B cell (primary cell): ENCODE data around the gene FAHD2A. TPM values are rescaled to one million over a fixed set of nuclear protein-coding genes. Genes with fewer than 3 reads are reported as not detected.

Experiments
- ATAC-seq: fragments of 200-7000 bp; cut with Tn5 transposase; one replicate; pipeline ENCODE4 v1.10.0; 2021; ENCODE audit warnings: low read depth, mild to moderate bottlenecking, moderate number of reproducible peaks, moderate library complexity
- CTCF ChIA-PET: fragments of 350-600 bp; sonication (Branson Sonifier 250); formaldehyde crosslinking; loops from one replicate; lab custom pipeline; 2021; ENCODE audit warnings: antibody characterized with exemption, inconsistent platforms; lab: Charles Lee
- POLR2A ChIA-PET: fragments of 350-600 bp; sonication (Branson Sonifier 250); formaldehyde crosslinking; loops from one replicate; lab custom pipeline; 2021; ENCODE audit warnings: antibody characterized with exemption; lab: Charles Lee
- DNase-seq: peaks from one replicate; pipeline ENCODE4 v3.0.0; 2013
- H2AFZ ChIP-seq: 2 replicates; pipeline ENCODE4 v1.6.1; 2012; ENCODE audit warnings: mild to moderate bottlenecking, low read depth, low read length; ENCODE audit not compliant: insufficient read depth, poor library complexity, severe bottlenecking
- H3K27ac ChIP-seq, 2 donors: 1 replicate in 1 of 2; 2 replicates in 1 of 2; pipeline ENCODE4 v1.5.1; 2012 to 2013; ENCODE audit warnings: low read length in 2 of 2, mild to moderate bottlenecking in 2 of 2, moderate library complexity in 1 of 2
- H3K27me3 ChIP-seq, 4 experiments: fragments of 200-600 bp in 1 of 4; sonication (generic) in 1 of 4; replicated peaks in 1 of 4; 1 replicate in 2 of 4; 2 replicates in 2 of 4; pipeline versions ENCODE4 v1.6.1 to v1.7.0; 2013 to 2016; ENCODE audit warnings: low read length in 3 of 4, mild to moderate bottlenecking in 2 of 4, mixed read lengths in 1 of 4, moderate library complexity in 1 of 4; ENCODE audit not compliant: insufficient read depth in 4 of 4, control insufficient read depth in 3 of 4; ENCODE audit errors: control extremely low read depth in 1 of 4
- H3K36me3 ChIP-seq, 2 experiments: replicated peaks in 1 of 2; 1 replicate in 1 of 2; 2 replicates in 1 of 2; pipeline versions ENCODE4 v1.6.1 to v1.7.1; 2013; ENCODE audit warnings: low read length in 1 of 2; ENCODE audit not compliant: insufficient read depth in 2 of 2, control insufficient read depth in 1 of 2; ENCODE audit errors: control extremely low read depth in 1 of 2, extremely low read depth in 1 of 2
- H3K4me1 ChIP-seq, 2 donors: fragments of 200-600 bp in 1 of 2; sonication (generic) in 1 of 2; 1 replicate in 1 of 2; 2 replicates in 1 of 2; pipeline versions ENCODE4 v1.5.1 to v1.6.1; 2013 to 2017; ENCODE audit warnings: low read length in 2 of 2; ENCODE audit not compliant: control insufficient read depth in 2 of 2, insufficient read depth in 2 of 2
- H3K4me2 ChIP-seq: replicated peaks from 2 replicates; pipeline ENCODE3; 2012; ENCODE audit warnings: mild to moderate bottlenecking, low read depth, low read length; ENCODE audit not compliant: poor library complexity, severe bottlenecking
- H3K4me3 ChIP-seq, 5 experiments: fragments of 200-600 bp in 1 of 5; sonication (generic) in 1 of 5; 1 replicate in 3 of 5; 2 replicates in 2 of 5; pipeline versions ENCODE4 v1.5.1 to v1.7.0; 2011 to 2016; ENCODE audit warnings: low read length in 4 of 5, mild to moderate bottlenecking in 4 of 5, low read depth in 2 of 5, control low read depth in 1 of 5, moderate library complexity in 1 of 5; ENCODE audit not compliant: insufficient read depth in 1 of 5; ENCODE audit errors: control extremely low read depth in 1 of 5, extremely low read depth in 1 of 5
- H3K79me2 ChIP-seq: fragments of 200-600 bp; sonication (generic); one replicate; pipeline ENCODE4 v1.6.0; 2016; ENCODE audit warnings: low read length; ENCODE audit not compliant: control insufficient read depth, insufficient read depth
- H3K9ac ChIP-seq: fragments of 200-600 bp; sonication (generic); 2 replicates; pipeline ENCODE4 v1.6.1; 2017; ENCODE audit warnings: mild to moderate bottlenecking, low read length, moderate library complexity
- H3K9me3 ChIP-seq, 3 donors: one replicate each; pipeline versions ENCODE4 v1.6.1 to v1.7.1; 2013; ENCODE audit warnings: low read length in 2 of 3; ENCODE audit not compliant: control insufficient read depth in 2 of 3, insufficient read depth in 1 of 3; ENCODE audit errors: control extremely low read depth in 1 of 3
- H4K20me1 ChIP-seq: 2 replicates; pipeline ENCODE4 v1.6.0; 2012; ENCODE audit warnings: mild to moderate bottlenecking, low read length; ENCODE audit not compliant: insufficient read depth, control insufficient read depth, poor library complexity, severe bottlenecking
- H3K27ac Mint-ChIP-seq: one replicate; pipeline ENCODE4 v1.8.0; 2021; ENCODE audit warnings: mixed read lengths
- H3K27me3 Mint-ChIP-seq: one replicate; pipeline ENCODE4 v1.8.0; 2021; ENCODE audit warnings: mixed read lengths
- H3K4me1 Mint-ChIP-seq: one replicate; pipeline ENCODE4 v1.8.0; 2021; ENCODE audit warnings: mixed read lengths
- H3K4me3 Mint-ChIP-seq: one replicate; pipeline ENCODE4 v1.8.0; 2021; ENCODE audit warnings: mixed read lengths
- H3K9me3 Mint-ChIP-seq: one replicate; pipeline ENCODE4 v1.8.0; 2022; ENCODE audit warnings: mixed read lengths; ENCODE audit not compliant: insufficient read depth
- EZH2 ChIP-seq: IDR thresholded peaks from 2 replicates; pipeline ENCODE4 v1.6.1; 2012; ENCODE audit warnings: borderline replicate concordance, low read depth, mild to moderate bottlenecking, moderate library complexity, low read length; ENCODE audit not compliant: insufficient read depth, poor library complexity, severe bottlenecking
- WGBS: methylation state at CpG from one replicate; pipeline ENCODE4 v1.1.5; 2013; ENCODE audit warnings: missing lambda C conversion rate; ENCODE audit not compliant: insufficient coverage; 5-methylcytosine and 5-hydroxymethylcytosine counted together
- intact Hi-C: fragments of 100-400 bp; cut with micrococcal nuclease; formaldehyde crosslinking; loops from one replicate; pipeline ENCODE4 v1.10.0; 2022
- polyA plus RNA-seq: library from polyadenylated mRNA; depleted of rRNA; stranded (reverse); fragments of >200 nt; gene quantifications from 2 replicates; pipeline ENCODE4 v1.2.3, GENCODE V29; 2012
- total RNA-seq, 2 donors: library from RNA; stranded (reverse); fragments of 120-200 nt in 1 of 2; gene quantifications; 1 replicate in 1 of 2; 2 replicates in 1 of 2; pipeline versions ENCODE4 v1.2.3 to v1.2.4, GENCODE V29; 2013 to 2022
- TF ChIP-seq, protein P1 (sequence below): fragments of 200-600 bp; IDR thresholded peaks from one replicate; pipeline ENCODE4 v1.8.0; 2022; ENCODE audit warnings: antibody characterized with exemption, mild to moderate bottlenecking

FAHD2A gene
- total and polyA plus RNA-seq, 2 donors (not counting 1 experiment from before 2014, with no cell fraction given) = 18.3 to 22.9 TPM

DNA sequence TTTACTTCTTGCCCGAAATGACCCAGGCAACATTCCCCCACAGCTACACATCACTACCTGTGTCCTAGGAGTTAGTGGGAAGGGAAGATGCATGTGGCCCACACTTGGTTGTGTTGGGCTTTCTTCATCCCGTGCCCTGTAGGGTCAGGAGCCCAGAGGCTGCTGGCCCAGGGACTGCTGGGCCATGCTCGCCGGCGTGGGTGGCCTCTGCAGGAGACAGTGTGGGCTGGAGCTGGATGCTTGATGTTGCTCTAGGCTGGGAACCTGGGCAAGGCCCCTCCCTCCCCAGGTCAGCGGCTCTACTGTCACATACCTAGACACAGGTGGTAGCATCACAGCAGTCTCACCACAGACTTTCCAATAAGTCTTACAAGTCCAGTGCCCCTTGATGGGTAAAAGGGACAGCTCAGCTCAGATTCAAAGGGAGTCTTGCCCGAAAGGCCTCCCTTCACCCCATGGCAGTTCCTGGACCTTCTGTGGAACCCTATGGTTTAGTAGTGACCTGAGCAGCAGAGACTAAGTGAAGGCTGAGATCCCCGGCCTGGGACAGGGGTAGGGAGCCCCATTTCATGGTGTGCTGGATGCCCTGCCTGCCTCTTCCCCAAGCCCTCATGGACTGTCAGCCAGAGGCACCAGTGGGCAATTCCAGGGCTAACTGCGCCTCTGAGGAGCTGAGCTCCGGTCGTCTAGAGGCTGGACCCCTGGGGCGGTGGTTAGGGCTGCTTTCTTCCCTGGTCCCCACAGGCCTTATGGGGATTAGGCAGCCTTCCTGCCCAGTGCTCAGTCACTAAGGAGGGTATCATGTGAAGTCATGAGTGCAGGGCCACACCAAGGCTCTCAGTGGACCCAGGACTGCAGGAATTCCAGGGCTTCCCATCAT, 45.4 kb upstream of the FAHD2A start:
- Histone ChIP-seq H3K27me3 (peaks cover 0 to 5% (median 0%) of the 10 kb centered on the region in 4 experiments), H3K4me2 (no peak overlapping the region), H3K4me3 (no peak overlapping the region), H3K9ac (no peak overlapping the region), H4K20me1 (no peaks in the 10 kb centered on the region), H3K9me3 (peaks cover 0 to 10% (median 0%) of the 10 kb centered on the region in 3 donors), H3K27ac (no peak overlapping the region), H3K79me2 (no peaks in the 10 kb centered on the region), H2AFZ (no peak overlapping the region), H3K4me1 (no peaks in the 10 kb centered on the region), H3K36me3 (no peaks in the 10 kb centered on the region)
- 89% methylated on average over 10 of the region's 12 CpGs for WGBS
- intact Hi-C loops = no loop called here
- no peak for DNase-seq
- TF ChIP-seq EZH2 = no peak
- TF ChIP-seq, protein P1, sequence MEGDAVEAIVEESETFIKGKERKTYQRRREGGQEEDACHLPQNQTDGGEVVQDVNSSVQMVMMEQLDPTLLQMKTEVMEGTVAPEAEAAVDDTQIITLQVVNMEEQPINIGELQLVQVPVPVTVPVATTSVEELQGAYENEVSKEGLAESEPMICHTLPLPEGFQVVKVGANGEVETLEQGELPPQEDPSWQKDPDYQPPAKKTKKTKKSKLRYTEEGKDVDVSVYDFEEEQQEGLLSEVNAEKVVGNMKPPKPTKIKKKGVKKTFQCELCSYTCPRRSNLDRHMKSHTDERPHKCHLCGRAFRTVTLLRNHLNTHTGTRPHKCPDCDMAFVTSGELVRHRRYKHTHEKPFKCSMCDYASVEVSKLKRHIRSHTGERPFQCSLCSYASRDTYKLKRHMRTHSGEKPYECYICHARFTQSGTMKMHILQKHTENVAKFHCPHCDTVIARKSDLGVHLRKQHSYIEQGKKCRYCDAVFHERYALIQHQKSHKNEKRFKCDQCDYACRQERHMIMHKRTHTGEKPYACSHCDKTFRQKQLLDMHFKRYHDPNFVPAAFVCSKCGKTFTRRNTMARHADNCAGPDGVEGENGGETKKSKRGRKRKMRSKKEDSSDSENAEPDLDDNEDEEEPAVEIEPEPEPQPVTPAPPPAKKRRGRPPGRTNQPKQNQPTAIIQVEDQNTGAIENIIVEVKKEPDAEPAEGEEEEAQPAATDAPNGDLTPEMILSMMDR = no peak
- CTCF ChIA-PET = no interaction called here
- ATAC-seq = no peak
- Mint-ChIP-seq H3K27me3 (peaks cover 4% of the 10 kb centered on the region), H3K4me3 (no peak overlapping the region), H3K27ac (no peak overlapping the region), H3K4me1 (no peaks in the 10 kb centered on the region), H3K9me3 (no peaks in the 10 kb centered on the region)
- POLR2A ChIA-PET = interaction anchor here (1.1 kb wide), 1 partner anchor 88 kb away, joined by 3 read pairs; no protein-coding TSS in a partner anchor

GRCh38 chr2:95357717-95358280, 44.7 kb upstream of the FAHD2A start:
- no peak for DNase-seq
- H3K9me3 ChIP-seq = peaks cover 0 to 10% (median 0%) of the 10 kb centered on the region in 3 donors
- H3K4me3 Mint-ChIP-seq = no peak overlapping the region
- H3K27me3 Mint-ChIP-seq = peaks cover 4% of the 10 kb centered on the region
- ChIA-PET CTCF (no interaction called here), POLR2A (interaction anchor here (1.1 kb wide), 1 partner anchor 88 kb away, joined by 3 read pairs; no protein-coding TSS in a partner anchor)
- H4K20me1 ChIP-seq = no peaks in the 10 kb centered on the region
- H3K4me3 ChIP-seq = no peak overlapping the region
- no peak overlapping the region for H2AFZ ChIP-seq
- 94% methylated on average over 6 of the region's 6 CpGs for WGBS
- H3K9ac ChIP-seq = no peak overlapping the region
- H3K4me1 ChIP-seq = no peaks in the 10 kb centered on the region
- H3K27ac Mint-ChIP-seq = no peak overlapping the region
- H3K27ac ChIP-seq = no peak overlapping the region
- peaks cover 0 to 5% (median 0%) of the 10 kb centered on the region in 4 experiments for H3K27me3 ChIP-seq
- no peaks in the 10 kb centered on the region for H3K36me3 ChIP-seq
- no peaks in the 10 kb centered on the region for H3K79me2 ChIP-seq
- no peaks in the 10 kb centered on the region for H3K9me3 Mint-ChIP-seq
- TF ChIP-seq, protein P1 = no peak
- H3K4me1 Mint-ChIP-seq = no peaks in the 10 kb centered on the region
- no peak overlapping the region for H3K4me2 ChIP-seq
- no peak for ATAC-seq
- intact Hi-C loops = no loop called here
